ENCODE results near the gene GJC2. TPM values are rescaled to one million over a fixed set of nuclear protein-coding genes. Genes with fewer than 3 reads are reported as not detected.

GJC2 gene
- total RNA-seq, 1 donor from 2014 or later: 1.1 TPM

- Mint-ChIP-seq H3K9me3 (ENCODE audit: unreplicated experiment) (no peaks in the 10 kb centered on the region), H3K4me1 (ENCODE audit: low read depth, unreplicated experiment) (no peaks in the 10 kb centered on the region), H3K4me3 (ENCODE audit: unreplicated experiment) (no peak overlapping the region), H3K27ac (ENCODE audit: unreplicated experiment) (no peak overlapping the region), H3K36me3 (ENCODE audit: low read depth, unreplicated experiment) (peaks cover 9% of the 10 kb centered on the region), H3K27me3 (ENCODE audit: low read depth, unreplicated experiment) (no peaks in the 10 kb centered on the region)
- Histone ChIP-seq H3K27me3 (ENCODE audit: insufficient read depth, low read length) (no peaks in the 10 kb centered on the region), H4K20me1 (ENCODE audit: insufficient read depth, low read length) (no peaks in the 10 kb centered on the region), H3K27ac (ENCODE audit: low read depth, low read length) (no peak overlapping the region), H3K4me2 (ENCODE audit: low read length) (no peak overlapping the region), H3K79me2 (ENCODE audit: insufficient read depth, low read length) (no peaks in the 10 kb centered on the region), H2AFZ (ENCODE audit: low read depth, low read length) (no peak overlapping the region), H3K9ac (ENCODE audit: low read length) (no peak overlapping the region), H3K4me3 (ENCODE audit: insufficient read depth, low read depth, low read length) (no peak overlapping the region), H3K36me3 (ENCODE audit: insufficient read depth, low read length) (no peaks in the 10 kb centered on the region), H3K9me3 (ENCODE audit: insufficient read depth, low read depth, low read length) (no peaks in the 10 kb centered on the region), H3K4me1 (ENCODE audit: insufficient read depth, low read length) (no peaks in the 10 kb centered on the region)
- no peak for DNase-seq (ENCODE audit: low read depth)
- FAIRE-seq: no peak
- TF ChIP-seq EZH2 (IDR thresholded peaks at IDR 0.05; ENCODE audit: insufficient read depth, low read length): no peak
- TF ChIP-seq CTCF (IDR thresholded peaks at IDR 0.05; ENCODE audit: insufficient read depth, low read depth, low read length): no peak
These were observed 30.7 kb downstream of the GJC2 start for GRCh38 chr1:228180271-228180958.

- H3K4me3 ChIP-seq (ENCODE audit: insufficient read depth, low read depth, low read length): no peak overlapping the region
- Mint-ChIP-seq H3K27me3 (ENCODE audit: low read depth, unreplicated experiment) (no peaks in the 10 kb centered on the region), H3K9me3 (ENCODE audit: unreplicated experiment) (no peaks in the 10 kb centered on the region), H3K36me3 (ENCODE audit: low read depth, unreplicated experiment) (peaks cover 9% of the 10 kb centered on the region), H3K4me1 (ENCODE audit: low read depth, unreplicated experiment) (no peaks in the 10 kb centered on the region), H3K27ac (ENCODE audit: unreplicated experiment) (no peak overlapping the region), H3K4me3 (ENCODE audit: unreplicated experiment) (no peak overlapping the region)
- H3K4me1 ChIP-seq (ENCODE audit: insufficient read depth, low read length): no peaks in the 10 kb centered on the region
- no peaks in the 10 kb centered on the region for H3K27me3 ChIP-seq (ENCODE audit: insufficient read depth, low read length)
- no peaks in the 10 kb centered on the region for H4K20me1 ChIP-seq (ENCODE audit: insufficient read depth, low read length)
- no peaks in the 10 kb centered on the region for H3K9me3 ChIP-seq (ENCODE audit: insufficient read depth, low read depth, low read length)
- H3K79me2 ChIP-seq (ENCODE audit: insufficient read depth, low read length): no peaks in the 10 kb centered on the region
- H3K9ac ChIP-seq (ENCODE audit: low read length): no peak overlapping the region
- H3K27ac ChIP-seq (ENCODE audit: low read depth, low read length): no peak overlapping the region
- DNase-seq (ENCODE audit: low read depth) (no peak), FAIRE-seq (no peak)
- H3K36me3 ChIP-seq (ENCODE audit: insufficient read depth, low read length): no peaks in the 10 kb centered on the region
- no peak overlapping the region for H2AFZ ChIP-seq (ENCODE audit: low read depth, low read length)
- no peak overlapping the region for H3K4me2 ChIP-seq (ENCODE audit: low read length)
- TF ChIP-seq EZH2 (IDR thresholded peaks at IDR 0.05; ENCODE audit: insufficient read depth, low read length) (no peak), CTCF (IDR thresholded peaks at IDR 0.05; ENCODE audit: insufficient read depth, low read depth, low read length) (no peak)
These were observed 31.4 kb downstream of the GJC2 start for GRCh38 chr1:228180959-228181644.

- H3K4me3 Mint-ChIP-seq (ENCODE audit: unreplicated experiment): no peak overlapping the region
- H3K9me3 Mint-ChIP-seq (ENCODE audit: unreplicated experiment): no peaks in the 10 kb centered on the region
- Histone ChIP-seq H2AFZ (ENCODE audit: low read depth, low read length) (no peak overlapping the region), H3K27ac (ENCODE audit: low read depth, low read length) (no peak overlapping the region), H3K27me3 (ENCODE audit: insufficient read depth, low read length) (no peaks in the 10 kb centered on the region), H3K36me3 (ENCODE audit: insufficient read depth, low read length) (no peaks in the 10 kb centered on the region), H3K9me3 (ENCODE audit: insufficient read depth, low read depth, low read length) (no peaks in the 10 kb centered on the region), H3K79me2 (ENCODE audit: insufficient read depth, low read length) (no peaks in the 10 kb centered on the region), H3K4me1 (ENCODE audit: insufficient read depth, low read length) (no peaks in the 10 kb centered on the region), H3K4me2 (ENCODE audit: low read length) (no peak overlapping the region), H4K20me1 (ENCODE audit: insufficient read depth, low read length) (no peaks in the 10 kb centered on the region), H3K4me3 (ENCODE audit: insufficient read depth, low read depth, low read length) (no peak overlapping the region), H3K9ac (ENCODE audit: low read length) (no peak overlapping the region)
- H3K4me1 Mint-ChIP-seq (ENCODE audit: low read depth, unreplicated experiment): no peaks in the 10 kb centered on the region
- no peak for DNase-seq (ENCODE audit: low read depth)
- no peak for FAIRE-seq
- peaks cover 9% of the 10 kb centered on the region for H3K36me3 Mint-ChIP-seq (ENCODE audit: low read depth, unreplicated experiment)
- H3K27me3 Mint-ChIP-seq (ENCODE audit: low read depth, unreplicated experiment): no peaks in the 10 kb centered on the region
- H3K27ac Mint-ChIP-seq (ENCODE audit: unreplicated experiment): no peak overlapping the region
- TF ChIP-seq CTCF (IDR thresholded peaks at IDR 0.05; ENCODE audit: insufficient read depth, low read depth, low read length): no peak
- no peak for TF ChIP-seq EZH2 (IDR thresholded peaks at IDR 0.05; ENCODE audit: insufficient read depth, low read length)
These were observed 31.9 kb downstream of the GJC2 start for GRCh38 chr1:228181645-228182034.
